MV-4-11 (cell line): ENCODE data around the gene AP3B2.
"Not testable (repeated sequence)": the region's sequence is repeated elsewhere in the genome, so short reads cannot be mapped to it uniquely, and the experiment has no call there.

Experiments
- DNase-seq: peaks from one replicate; lab custom pipeline; 2025; lab: John Stamatoyannopoulos, UW

AP3B2 gene

GRCh38 chr15:82649226-82649999 is 60.3 kb downstream of the AP3B2 start:
- DNase-seq: no peak

- no peak for DNase-seq
Observed at GRCh38 chr15:82648257-82649103, 61.2 kb downstream of the AP3B2 start.

GRCh38 chr15:82647835-82648256 is 61.8 kb downstream of the AP3B2 start:
- DNase-seq: no peak

DNA sequence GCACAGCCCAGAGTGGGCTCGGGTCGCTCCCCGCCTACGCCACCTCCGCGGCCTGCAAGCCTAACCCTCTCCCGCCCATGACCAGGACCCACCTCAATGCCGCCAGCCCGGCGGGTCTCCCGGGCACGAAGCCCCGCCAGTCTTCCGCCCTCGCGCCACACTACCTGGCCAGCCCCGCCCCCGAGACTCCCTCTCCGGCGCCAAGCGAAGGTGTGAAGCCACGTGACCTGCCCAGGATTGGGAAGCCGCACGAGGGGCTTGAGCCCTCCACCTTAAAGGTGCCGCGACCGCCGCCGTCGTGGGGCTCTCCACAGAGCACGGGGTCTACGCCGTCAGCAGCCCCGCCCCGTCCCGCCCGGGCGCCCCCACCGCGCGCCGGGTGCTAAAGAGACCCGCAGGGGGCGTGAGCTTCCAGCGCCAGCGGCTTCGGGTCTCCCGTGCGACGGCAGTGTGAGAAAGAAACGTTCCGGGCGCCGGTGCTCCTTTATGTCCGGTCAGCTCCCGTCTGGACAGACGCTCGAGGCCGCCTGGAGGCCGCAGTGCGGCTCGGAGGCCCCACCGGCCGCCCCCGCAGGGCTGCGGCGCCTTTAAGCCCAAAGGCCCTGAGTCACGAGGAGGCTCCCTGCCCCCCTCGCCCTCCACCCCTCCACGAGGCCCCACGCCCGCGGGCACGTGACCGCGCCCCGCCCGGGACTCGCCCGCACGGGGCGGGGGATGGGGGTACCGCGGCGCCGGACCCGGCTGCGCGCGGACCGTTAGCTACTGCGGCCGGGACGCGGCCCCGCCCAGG is 62.4 kb downstream of the AP3B2 start, which contains the start of gene CPEB1:
Gene CPEB1, minus strand, starts transcription at position 319 of the 790 bp plus-strand sequence. CDS start 18,904 bp downstream, outside the sequence.
- DNase-seq: no peak

GRCh38 chr15:82646250-82647044 is 63.2 kb downstream of the AP3B2 start:
- DNase-seq: no peak

- not testable (repeated sequence) for DNase-seq
Observed at GRCh38 chr15:82644967-82645852, 64.5 kb downstream of the AP3B2 start.

DNA sequence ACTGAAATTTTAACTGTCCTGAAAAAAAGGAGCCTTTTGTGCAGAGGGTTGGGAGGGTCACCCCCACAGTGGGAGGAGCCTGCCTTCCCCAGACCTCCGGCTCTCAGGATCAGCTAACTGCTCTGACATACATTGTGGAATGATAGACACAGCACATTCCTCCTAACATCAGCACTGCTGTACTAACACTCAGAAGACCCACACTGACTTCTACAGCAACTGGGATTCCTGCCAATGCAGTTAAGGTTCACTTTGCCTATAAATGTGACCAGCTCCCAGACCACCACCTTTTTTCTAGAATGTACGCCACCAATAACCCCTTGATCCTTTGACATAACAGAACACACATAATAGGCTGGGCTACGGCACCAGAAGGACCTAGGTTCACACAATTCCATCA is 65.7 kb downstream of the AP3B2 start:
- no peak for DNase-seq

DNA sequence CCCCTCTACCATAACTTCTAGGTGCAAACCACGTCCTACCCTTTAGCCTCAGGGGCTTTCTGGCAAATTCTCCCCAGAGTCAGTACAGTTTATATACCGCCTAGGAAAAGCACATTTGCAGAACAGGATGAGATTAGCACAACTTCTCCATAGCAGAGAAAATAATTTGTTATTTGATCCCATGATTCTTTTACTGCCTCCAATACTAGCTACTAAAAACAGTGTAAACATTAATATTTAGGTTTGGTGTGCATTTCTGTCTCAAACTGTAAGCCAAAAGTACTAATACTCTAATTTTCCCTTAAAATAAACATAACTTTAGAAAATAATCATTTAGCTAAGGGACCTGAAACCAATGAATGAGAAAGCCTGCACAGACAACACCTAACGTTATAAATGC is 67.0 kb downstream of the AP3B2 start:
- no peak for DNase-seq

GRCh38 chr15:82641129-82641798 is 68.4 kb downstream of the AP3B2 start:
- no peak for DNase-seq

- no peak for DNase-seq
Observed at GRCh38 chr15:82640672-82641071, 69.0 kb downstream of the AP3B2 start.

GRCh38 chr15:82635798-82636197 is 73.9 kb downstream of the AP3B2 start:
- no peak for DNase-seq

DNA sequence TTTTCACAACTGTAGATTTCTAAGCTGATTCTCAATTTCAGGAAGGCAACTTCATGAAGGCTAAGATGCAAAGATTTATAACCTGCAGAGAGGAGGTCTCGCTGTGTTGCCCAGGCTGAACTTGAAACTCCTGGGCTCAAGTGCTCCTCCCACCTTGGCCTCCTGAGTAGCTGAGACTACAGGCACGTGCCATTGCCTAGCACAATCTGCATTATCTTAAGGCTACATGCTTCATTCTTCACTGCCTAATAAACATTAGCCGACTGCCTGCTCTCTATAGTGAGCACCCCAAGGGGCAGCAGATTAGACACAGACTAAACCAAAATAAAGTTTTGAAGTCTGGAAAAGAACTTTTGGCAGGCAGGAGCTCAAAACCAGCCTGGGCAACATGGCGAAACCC is 79.6 kb downstream of the AP3B2 start:
- no peak for DNase-seq

- DNase-seq: no peak
Observed at GRCh38 chr15:82625136-82625535, 84.5 kb downstream of the AP3B2 start.

DNA sequence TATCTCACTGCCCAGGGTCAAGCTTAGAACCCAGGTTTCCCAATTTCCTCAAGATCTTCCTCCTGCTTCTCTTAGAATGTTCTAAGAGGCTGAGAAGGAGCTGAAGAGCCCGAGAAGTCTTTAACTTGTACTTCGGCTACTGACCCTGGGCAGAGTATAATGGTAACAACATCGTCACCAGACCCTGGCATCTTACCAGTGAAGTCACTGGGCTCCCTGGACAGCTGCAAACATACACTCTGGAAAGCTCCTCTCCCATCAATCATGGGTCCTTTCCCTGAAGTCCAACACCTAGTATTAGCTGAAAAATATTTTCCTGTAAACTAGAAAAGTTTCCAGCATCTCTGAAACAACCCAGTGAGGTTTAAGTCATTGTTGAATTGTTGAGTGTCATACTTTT is 85.2 kb downstream of the AP3B2 start:
- DNase-seq: no peak

- DNase-seq: no peak
Observed at GRCh38 chr15:82624008-82624407, 85.7 kb downstream of the AP3B2 start.

DNA sequence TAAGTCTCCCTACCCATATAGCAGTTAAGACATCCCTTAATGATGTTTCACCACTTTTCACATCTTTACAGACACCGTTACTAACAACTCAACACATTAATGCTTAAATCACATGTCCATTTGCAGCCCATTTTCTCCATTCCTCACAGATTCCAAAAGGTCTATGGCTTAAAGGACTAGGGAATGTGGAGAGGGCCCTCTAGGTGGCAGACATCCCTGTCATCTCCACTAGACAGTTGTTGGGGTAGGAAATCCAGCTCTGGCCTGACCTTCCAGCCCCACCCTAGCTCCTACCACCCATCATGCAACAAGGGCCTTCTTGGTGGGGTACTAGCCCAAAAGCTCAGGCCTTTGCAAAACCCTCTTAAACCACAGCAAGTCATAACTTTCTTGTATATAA is 87.7 kb downstream of the AP3B2 start:
- DNase-seq: no peak

DNA sequence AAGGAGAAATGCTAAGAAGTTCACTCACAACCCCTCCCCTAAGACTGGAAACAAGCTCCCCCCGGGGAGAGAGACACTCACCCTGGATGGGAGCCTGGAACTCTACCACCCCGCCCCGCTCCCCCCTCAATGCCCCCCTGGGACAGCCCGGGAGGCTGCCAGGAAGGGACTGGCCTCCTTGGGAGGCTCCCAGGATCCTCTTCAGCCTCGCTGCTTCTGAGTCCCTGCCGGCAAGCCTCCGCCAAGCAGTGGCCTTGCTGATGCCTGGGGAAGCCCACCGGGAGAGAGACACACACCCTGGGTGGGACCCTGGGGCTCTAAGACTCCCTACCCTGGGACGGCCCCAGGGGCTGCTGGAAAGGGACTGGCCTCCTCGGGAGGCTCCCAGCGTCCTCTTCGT is 95.9 kb downstream of the AP3B2 start:
- DNase-seq: no peak

DNA sequence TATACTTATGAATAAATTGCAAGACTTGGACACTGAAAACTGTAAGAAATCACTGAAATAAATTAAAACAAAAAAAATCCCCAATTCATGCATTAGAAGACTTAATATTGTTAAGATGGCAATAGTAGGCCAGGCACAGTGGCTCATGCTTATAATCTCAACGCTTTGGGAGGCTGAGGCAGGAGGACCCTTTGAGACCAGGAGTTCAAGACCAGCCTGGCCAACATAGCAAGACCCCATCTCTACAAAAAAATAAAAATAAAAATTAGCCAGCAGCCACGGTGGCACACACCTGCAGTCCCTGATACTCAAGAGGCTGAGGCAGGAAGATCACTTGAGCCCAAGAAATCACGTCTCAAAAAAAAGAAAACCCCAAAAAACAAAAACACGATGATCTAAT is 98.3 kb downstream of the AP3B2 start:
- no peak for DNase-seq
